HG03432 (cell line): ENCODE measurements around the gene TMEM176B.

Experiments used
- ATAC-seq: cut with Tn5 transposase; IDR thresholded peaks from one replicate; pipeline ENCODE4 v1.9.1; 2021; ENCODE audit warnings: mild to moderate bottlenecking, moderate library complexity; ENCODE audit not compliant: unreplicated experiment

The TMEM176B gene

DNA sequence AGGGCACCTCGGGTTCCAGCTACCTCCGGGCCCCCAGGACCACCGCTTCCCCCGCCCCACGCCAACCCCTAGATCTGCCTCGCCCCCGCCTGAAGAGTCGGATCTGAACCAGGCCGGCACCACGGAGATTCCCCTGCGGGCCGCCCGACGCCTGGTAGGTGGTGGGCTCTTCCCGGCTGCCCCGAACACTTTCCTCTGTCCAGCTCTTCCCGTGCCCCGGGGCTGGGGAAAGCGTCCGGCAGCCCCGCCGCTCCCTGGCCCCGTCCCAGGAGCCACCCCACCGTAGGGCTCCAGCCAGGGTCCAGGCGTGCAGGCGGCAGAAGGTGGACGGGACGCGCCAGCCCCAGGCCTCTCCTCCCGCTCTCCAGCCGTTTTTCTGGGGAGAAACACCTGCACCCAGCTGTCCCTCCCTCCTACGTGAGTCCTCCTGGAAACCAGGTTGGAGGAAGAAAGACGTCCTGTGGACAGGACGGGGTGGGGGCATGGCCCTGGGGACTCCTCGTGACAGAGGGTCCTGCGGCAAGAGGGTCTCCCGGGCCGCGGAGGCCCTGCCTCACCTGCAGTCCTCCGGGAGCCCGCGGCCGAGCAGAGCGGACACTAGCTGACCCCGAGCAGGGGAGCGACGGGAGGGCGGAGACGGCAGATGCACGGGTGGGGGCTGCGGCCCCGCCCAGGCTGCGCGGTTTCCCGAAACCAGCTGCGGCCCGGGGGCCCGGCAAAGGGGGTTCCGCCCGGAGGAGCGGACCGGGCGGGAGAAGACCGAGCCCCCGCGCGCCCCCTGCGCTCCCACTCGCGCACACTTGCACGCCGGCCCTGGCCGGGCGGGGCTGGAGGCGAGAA lies at the start of gene TMEM176B:
TMEM176B (minus strand) TSS at position 624 of the 840 bp plus-strand sequence. CDS start 3,795 bp downstream, outside the sequence.
- no peak for ATAC-seq

DNA sequence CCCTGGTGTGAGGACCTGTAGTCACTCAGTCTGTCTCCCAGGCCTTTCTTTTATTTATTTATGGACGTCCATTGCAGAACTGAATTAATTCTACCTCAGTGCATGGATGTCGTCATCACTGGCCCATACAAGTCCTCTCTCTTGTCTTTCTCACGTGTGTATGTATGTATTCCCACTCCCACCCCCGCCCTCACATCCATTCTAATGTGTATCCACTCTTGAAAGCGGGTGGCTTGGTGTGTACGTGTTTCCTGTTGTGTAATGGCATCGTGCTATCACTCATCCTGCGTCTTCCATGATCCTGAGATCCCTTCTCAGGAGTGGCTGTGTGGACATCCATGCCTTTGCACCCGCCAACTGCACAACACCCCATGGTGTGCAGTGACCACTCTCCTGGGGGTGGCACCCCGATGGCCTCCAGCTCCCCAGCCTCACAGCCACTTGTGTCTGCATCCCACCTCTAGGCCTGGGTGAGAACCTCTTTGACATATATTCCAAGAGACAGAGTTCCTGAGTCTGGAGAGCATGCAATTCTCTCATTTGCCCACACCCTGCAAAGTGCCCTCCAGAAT lies 49.1 kb upstream of the TMEM176B start:
- no peak for ATAC-seq

DNA sequence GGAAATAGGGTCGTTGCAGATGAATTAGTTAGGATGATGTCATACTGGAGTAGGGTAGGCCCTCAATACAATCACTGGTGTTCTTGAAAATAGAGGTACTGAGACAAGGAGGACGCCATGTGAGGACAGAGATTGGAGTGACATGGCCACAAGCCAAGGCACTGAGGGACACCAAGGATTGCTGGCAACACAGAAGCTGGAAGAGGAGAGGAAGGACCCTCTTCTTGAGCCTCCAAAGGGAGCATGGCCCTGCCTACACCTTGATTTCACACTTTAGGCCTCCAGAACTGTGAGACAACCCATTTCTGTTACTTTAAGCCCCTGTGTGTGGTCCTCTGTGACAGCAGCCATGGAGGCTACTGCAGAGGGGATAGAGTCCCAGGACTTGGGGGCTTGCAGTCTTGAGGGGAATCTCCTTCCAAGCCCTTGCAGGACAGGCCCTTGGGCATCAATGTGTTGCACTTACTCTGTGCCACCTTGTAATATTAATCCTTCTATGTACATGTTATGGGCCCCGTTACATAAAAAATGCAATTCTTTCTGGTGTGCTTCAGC lies 48.5 kb upstream of the TMEM176B start:
- ATAC-seq, result no peak

DNA sequence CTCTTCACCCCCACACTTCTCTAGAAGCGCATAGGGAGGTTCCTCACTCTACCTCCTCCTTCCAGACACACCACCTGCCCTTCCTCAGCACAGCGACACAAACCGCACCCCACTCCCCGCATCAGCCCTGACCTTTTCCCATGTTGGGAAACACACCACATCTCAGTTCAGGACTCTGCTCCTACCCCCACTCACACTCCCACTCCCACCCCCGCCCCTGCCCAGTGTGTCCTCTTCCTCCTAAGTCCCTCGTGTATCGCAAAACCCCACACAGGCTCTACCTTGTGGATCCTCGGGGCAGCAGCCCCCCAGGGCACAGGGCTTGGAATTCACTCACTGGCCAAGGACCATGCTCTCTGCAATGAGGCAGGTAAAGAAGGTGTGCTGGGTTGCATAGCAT lies 47.9 kb upstream of the TMEM176B start:
- no peak for ATAC-seq

DNA sequence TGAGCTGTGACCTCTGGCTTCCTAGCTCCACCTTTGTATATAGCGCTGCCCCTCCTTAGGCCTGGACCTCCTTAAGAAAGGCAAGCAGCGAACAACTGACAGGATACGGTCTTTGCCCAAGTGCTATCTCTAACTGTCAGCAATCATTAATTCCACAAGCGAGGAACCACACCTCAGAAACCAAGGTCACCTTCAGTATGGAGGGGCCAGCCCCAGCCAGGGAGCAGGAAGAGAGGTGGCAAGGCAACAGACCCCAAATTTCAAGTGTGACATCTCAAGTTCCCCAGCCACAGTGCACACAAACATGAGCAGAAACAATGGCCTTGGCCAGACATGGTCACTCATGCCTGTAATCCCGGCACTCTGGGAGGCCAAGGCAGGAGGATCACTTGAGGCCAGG lies 47.4 kb upstream of the TMEM176B start:
- no peak for ATAC-seq

DNA sequence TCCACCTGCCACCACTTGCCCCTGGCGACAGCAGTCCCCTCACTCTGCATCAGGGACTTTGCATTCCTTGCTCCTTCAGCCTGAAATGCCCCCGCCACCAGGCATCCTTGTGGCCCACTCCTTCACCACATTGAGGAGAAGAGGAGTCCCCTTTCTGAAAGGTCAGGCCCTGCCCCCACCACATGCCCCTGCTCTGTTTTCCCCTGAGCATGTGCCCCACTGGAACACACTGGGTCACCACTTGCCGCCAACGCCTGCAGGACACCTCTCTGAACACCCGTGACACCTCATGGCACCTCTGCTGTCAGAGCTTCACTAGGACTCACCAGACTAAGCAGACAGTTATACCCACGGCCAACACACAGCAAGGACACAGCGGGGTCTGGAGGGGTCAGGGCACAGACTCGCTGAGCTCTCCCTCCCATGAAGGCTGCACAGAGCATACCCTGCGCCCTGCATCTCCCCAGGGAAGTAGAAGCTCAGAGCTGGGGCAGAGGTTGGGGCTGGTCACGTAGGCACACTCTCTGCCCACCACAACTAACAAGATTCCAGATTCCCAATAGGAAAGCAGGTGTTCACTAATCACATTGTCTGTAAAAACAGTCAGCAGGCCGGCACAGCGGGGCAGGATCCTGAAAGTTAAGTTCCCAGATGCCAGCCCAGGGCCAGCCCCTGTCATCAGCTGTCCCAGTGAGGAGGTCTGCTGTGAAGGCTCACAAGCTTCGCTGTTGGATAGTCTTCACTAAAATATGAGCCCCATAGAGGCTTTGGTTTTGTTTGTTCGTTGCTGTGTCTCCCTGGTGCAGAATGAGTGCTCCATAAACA lies 46.3 kb upstream of the TMEM176B start:
- ATAC-seq, result no peak

DNA sequence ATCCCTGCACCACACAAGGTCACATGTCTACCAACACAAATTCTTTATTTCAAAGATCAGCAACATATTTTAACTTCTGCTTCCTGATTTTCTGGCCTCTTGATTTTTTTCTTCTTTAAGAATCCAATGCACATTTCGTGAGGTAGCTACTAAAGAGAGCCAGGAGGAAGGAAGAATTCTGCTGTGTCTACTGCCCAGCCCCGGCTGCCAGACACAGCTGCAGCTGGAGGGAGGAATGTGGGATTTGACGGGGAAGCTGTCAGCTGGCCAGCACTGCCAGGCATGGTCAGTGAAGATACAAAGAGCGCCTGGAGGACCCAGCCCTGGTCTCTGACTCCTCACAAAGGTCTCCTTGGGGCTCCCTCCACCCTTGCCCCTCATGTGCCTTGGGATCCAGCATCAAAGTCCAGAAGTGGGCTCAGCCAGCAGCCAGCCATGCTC lies 45.3 kb upstream of the TMEM176B start:
- no peak for ATAC-seq

DNA sequence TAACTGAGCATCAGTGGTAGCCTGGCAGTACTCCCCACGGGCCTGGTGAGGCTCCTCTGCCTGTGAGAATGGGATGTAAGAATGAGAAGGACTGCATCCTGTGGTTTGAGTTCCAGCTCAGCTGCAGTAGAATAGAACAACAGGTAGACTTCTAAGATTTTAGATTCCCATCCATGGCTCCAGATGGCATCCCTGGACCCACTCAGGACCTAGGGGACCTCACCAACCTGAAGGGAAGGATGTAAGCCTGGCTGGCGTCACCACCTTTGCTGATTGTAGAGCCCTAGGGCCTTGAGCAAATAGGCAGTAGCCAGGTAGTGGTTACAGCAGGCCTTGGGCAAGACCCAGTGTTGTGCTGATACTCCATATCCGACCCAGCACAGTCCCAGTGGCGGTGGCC lies 42.6 kb upstream of the TMEM176B start:
- ATAC-seq, result no peak

DNA sequence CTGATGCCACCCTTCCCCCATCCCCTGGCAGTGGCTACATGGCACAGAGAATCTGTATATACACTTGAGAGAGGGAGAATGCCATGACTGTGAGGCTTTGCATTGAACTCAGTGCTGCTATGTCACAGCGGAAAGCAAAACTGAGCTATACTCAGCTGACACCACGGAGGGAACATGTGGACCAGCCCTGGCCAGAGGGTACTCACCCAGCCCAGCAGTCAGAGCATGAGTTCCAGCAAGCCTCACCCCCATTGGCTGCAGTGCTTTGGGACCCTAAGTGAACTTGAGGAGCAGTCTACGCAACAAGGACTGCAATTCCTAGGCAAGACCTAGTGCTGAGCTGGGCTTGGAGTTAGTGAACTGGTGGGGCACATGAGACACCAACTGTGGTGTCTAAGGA lies 41.9 kb upstream of the TMEM176B start:
- no peak for ATAC-seq

DNA sequence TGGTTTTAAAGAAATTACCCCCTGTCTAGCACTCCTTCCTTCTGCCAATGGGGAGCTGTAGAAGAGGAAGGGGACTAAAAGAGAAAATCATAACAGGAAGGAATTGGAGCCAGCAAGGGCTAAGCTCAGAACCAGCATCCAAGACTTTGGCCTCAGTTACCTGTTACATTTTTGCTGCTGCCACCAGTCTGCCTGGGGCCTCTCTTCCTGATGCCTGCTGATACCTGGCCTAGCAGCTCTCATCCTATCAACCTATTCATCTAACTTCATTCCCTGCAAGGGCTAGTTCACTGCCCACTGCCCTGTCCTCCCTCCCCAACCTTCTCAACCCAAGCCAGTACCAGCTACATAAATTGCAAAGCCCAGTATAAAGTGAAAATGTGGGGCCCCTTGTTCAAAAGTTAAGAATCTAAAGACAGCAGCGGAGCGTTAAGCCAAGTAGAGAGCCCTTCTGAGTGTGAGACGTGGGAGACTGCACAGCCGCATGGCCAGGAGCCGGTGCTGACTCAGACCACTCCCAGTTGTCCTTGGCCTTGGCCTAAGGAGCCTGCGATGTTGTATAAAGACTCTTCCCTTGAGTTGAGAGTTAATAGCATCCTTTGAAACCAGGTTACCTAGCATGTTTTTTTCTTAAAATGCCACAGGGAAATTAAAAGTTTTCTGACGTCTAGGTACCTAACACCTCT lies 38.9 kb upstream of the TMEM176B start:
- ATAC-seq, result no peak

DNA sequence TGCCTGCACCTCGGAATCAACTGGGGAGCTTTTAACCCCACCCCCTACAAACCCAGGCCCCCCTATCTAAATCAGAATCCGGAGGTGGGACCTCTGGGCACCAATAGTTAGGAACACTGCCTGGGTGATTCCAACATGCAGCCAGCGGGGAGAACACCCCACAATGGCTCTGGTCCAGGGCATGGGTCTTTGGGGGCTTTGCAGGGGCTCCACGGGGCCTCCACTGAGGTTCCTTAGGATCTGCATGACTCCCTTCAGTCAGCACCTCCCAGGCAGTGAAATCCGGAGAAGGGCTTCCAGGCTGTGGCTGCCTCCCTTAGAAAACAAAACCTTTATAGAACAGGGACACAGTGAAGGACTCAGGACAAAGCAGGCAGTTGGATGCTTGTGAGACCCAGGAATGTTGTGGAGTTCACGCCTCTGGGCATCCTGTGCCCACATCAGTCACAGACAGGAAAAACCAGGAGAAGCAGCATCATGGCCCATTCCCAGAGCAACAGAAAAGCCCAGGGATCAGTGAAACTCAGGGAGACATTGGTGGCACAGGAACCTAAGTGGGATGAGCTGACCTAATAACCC lies 35.6 kb upstream of the TMEM176B start:
- no peak for ATAC-seq

DNA sequence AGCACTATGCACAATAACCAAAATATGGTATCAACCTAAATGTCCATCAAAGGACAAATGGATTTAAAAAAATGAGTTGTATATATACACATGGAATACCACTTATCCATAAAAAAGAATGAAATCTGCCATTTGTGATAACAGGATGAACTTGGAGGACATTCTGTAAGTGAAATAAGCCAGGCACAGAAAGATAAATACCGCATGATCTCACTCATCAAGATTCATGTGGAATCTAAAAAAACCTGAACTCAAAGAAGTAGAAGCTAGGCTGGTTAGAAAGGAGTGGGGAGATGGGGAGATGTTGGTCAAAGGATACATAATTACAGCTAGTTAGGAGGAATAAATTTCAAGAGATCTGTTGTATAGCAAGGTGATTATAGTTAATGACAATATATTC lies 34.9 kb upstream of the TMEM176B start:
- no peak for ATAC-seq

DNA sequence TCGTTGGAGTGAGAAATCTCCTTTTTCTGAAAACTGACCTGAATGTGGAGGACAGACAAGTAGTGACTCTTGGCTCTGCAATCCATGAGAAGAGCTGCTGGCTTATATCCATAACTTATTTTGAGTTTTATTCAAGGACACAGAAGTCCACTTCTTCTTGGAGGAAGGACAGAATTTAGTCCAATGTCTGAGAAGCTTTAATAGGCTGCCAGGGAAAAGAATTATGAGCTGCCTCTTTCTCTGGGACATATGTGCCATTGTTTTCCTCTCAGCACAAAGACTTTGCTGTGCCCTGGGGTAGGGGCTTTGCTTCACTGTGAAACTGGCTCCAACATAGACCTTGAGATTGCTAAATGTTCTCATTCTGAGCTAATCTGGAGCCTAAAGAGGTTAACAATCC lies 31.7 kb upstream of the TMEM176B start:
- no peak for ATAC-seq

DNA sequence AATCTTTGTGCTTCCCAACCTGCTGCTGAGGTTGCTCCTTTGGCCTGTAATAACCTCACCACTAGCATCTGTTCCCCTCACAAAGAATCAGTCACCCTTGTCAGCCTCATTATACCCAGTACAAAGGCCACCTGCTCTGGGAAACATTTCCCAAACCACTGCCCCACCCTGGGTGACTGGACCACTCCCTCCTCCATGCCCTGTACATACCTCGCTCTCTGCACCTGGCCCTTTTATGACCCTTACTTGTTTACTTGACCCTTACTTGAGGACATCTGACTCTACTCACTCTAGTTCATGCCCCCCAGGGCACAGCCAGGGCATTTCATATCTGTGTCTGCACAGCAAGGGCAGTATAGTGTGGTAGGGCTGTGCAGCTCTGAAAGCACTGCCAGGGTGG lies 30.8 kb upstream of the TMEM176B start:
- no peak for ATAC-seq

DNA sequence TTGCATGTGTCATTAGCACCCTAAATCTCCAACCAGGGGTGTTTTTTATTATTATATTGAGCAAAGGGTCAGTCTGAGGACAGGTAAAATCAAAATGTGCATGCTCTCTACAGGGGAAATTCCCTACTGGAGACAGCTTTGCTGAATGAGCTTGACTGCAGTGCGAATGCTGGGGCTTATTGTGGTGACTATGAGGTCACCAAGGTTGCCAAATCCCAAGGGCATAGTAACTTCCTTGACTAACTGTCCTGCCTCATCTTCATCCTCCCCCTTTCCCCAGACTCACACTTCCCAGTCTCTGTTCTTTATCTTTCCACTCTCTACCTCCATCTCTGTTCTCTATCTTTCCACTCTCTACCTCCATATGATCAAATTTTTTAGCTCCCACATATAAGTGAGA lies 29.3 kb upstream of the TMEM176B start:
- ATAC-seq, result no peak

DNA sequence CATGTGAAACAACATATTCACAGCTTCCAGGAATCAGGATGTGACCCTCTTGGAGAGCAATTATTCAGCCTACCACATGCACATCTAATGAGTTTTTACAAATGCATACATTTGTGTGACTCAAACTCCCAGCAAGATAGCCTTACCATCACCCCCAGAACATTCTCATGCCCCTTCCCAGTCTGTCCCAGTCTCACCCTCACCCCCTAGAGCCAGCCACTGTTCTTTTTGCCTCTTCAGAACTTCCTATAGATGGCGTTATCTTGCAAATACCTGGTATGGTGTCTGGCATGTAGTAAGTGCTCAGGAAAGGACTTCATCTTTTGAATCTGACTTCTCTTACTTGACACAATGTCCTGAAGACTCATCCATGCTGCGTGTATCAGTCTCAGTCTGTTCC lies 28.2 kb upstream of the TMEM176B start:
- ATAC-seq, result no peak

DNA sequence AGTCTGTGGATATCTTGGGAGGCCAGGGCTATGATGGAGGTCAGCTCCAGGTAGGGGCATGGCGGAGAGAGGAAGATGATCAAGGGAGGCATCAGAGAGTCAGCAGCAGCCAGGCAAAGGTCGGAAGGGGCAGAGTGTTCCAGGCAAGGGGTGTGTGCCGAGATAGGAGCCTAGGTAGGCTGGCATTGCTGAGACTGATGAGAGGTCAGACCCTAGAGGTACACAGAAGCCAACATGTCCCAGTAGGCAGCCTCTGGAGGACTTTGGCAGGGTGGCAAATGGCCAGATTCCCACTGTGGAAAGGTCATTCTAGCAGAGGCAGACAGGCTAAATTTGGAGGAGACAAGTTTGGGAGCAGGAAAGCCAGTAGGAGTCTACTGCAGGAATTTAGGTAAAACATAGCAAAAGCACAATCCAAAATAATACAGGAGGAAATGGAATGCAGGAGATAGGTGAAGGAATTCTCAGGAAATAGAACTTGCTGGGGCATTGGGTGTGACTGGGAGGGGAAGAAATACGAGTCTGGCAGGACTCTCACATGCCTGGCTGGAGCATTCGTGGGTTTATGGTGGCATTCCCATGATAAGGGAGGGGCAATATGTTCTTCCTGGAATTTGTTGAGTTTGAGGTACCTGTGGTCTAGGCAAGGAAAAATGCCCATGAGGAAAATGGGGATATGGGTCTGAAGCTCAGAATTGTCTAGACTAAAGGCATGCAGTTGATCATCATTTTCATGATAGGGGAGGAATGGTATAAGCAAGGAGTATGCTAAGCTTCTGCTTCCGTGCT lies 26.1 kb upstream of the TMEM176B start:
- ATAC-seq, result no peak

DNA sequence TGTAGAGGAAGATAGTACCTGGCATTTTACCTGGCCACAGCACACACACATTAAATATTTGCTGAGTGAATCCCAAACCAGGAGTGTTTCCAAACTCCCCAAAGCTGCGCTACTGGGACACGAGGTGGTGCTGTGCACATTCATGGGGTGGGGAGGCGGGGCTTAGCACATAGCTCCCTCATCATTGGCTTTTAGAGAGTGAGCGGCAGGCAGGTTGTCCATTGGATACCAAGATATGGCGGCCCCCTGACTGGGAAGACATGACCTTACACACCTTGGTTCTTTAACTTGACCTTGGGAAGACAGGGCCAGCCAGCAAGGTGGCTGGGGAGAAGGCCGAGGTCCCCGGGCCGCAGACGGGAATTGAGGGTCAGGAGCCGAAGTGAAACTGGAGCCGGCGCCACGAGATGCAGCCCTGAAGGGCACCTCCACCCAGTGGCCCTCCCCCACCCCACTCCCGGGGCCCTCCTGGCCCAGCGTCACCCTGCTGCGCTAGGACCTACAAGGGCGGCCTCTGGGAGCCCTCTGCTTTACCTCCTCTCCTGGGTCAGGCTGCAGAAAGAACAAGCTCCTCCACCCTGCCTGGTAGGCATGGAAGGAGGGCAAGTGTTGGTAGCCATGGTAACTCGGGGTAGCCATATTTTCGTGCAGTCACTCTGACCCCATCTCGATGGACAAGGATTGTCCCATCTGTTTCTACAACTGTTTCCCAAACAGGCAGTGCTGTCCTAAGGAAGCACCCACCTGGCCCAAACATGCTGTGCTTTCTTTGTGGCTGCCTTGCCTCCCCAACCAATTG lies 24.4 kb upstream of the TMEM176B start:
- ATAC-seq, result no peak
